ENCODE results near the gene HTRA3.
A peak's percentile ranks its signal among the peaks of the same experiment; 100 is the strongest.

HTRA3 gene

DNA sequence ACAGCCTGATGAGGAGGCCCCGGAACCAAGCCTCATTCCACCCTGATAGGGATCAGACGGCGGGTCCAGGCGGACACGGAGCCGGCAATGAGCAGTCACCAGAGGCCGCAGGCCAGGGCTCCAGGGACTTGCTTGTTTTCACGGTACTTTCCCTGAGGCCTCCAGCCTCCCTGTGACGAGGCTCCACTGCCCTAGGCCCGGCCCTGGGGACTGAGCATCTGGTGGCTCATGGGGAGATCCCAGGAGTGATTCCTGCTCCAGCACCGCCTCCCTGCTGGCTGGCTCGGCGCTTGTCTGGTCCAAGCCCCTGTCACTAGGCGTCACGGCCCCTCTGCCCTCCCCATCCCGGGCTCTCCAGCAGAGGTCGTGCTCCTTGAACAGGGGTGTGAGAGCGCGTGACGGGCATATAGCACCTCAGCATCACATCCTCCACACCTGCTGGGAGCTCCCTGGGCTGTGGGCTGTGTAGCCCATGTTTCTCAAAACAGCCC, 14.1 kb downstream of the HTRA3 start:
- H3K27ac Mint-ChIP-seq = peak overlapping the region in 2 of 3 experiments; percentile 61 to 94
- H3K4me3 Mint-ChIP-seq = no peak overlapping the region
- peaks cover 34% of the 10 kb centered on the region for H3K4me1 Mint-ChIP-seq
- peaks cover 9% of the 10 kb centered on the region for H3K27me3 Mint-ChIP-seq (ENCODE audit: low read depth)
- H3K9me3 Mint-ChIP-seq = no peaks in the 10 kb centered on the region
- H3K36me3 Mint-ChIP-seq (ENCODE audit: low read depth) = no peaks in the 10 kb centered on the region
- TF ChIP-seq, protein P1, sequence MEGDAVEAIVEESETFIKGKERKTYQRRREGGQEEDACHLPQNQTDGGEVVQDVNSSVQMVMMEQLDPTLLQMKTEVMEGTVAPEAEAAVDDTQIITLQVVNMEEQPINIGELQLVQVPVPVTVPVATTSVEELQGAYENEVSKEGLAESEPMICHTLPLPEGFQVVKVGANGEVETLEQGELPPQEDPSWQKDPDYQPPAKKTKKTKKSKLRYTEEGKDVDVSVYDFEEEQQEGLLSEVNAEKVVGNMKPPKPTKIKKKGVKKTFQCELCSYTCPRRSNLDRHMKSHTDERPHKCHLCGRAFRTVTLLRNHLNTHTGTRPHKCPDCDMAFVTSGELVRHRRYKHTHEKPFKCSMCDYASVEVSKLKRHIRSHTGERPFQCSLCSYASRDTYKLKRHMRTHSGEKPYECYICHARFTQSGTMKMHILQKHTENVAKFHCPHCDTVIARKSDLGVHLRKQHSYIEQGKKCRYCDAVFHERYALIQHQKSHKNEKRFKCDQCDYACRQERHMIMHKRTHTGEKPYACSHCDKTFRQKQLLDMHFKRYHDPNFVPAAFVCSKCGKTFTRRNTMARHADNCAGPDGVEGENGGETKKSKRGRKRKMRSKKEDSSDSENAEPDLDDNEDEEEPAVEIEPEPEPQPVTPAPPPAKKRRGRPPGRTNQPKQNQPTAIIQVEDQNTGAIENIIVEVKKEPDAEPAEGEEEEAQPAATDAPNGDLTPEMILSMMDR (IDR thresholded peaks at IDR 0.05; ENCODE audit: unreplicated experiment in 3 of 3) = no peak

DNA sequence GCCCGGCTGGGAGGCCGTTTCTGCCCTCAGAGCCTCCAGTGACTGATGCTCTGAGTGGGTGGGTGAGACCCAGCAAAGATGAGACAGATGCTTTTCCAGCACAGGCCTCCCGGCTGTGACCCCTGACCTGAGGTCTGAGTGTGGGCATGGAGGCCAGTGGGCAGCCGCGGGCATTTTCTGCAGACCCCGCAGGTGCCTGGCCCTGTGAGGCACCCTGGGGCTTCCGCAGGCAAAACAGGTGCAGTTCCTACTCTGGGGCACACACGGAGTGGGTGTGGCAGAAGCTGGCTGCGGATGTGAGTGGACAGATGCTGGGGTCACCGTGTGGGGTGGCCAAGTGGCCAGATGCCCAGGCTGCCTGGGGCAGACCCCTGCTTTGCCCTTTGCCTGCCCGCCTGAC, 14.8 kb downstream of the HTRA3 start:
- peak overlapping the region in 1 of 3 experiments; percentile 59 for H3K27ac Mint-ChIP-seq
- TF ChIP-seq, protein P1 (IDR thresholded peaks at IDR 0.05; ENCODE audit: unreplicated experiment in 3 of 3) = no peak
- no peaks in the 10 kb centered on the region for H3K9me3 Mint-ChIP-seq
- peaks cover 9% of the 10 kb centered on the region for H3K27me3 Mint-ChIP-seq (ENCODE audit: low read depth)
- peaks cover 27% of the 10 kb centered on the region for H3K4me1 Mint-ChIP-seq
- no peak overlapping the region for H3K4me3 Mint-ChIP-seq
- no peaks in the 10 kb centered on the region for H3K36me3 Mint-ChIP-seq (ENCODE audit: low read depth)

DNA sequence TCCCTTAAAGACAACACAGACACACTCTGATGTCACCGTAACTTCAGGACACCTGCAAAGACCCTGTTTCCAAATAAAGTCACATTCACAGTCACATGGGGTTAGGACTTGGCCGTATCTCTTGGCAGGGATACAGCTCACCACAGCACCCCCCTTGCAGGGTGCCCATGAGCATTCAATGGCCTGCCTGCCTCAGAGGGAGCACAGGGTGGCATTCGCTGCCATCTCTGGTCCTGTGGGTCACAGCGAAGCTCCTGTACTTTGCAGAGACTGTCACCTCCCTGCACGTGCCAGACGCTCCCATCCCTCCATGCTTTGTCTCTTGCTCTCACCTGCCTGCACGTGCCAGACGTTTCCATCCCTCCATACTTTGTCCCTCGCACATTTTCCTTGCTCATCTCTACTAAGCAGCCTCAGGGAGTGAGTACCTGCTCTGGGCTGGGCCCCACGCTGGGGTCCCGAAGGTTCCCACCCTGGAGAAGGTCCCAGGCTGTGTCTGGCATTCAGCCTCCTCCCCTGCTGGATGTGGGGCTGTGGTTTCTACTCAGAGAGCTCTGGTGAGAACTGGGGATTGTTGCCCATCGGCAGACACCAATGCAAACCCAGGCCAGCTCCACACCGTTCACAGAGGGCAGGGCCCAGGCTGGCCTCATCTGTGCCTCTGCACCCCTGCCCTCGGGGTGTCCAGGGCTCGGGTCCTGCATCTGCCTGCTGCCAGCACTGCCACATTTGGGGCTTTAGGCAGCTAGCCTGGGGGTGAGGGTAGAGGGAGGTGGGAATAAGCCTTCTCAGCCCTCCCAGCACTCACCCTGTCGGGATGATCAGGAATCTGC, 15.8 kb downstream of the HTRA3 start:
- Mint-ChIP-seq H3K27me3 (ENCODE audit: low read depth) (peaks cover 5% of the 10 kb centered on the region), H3K27ac (peak overlapping the region in 2 of 3 experiments; percentile 39 to 59), H3K4me3 (no peak overlapping the region), H3K36me3 (ENCODE audit: low read depth) (no peaks in the 10 kb centered on the region), H3K9me3 (no peaks in the 10 kb centered on the region), H3K4me1 (peaks cover 22% of the 10 kb centered on the region)
- TF ChIP-seq, protein P1 (IDR thresholded peaks at IDR 0.05; ENCODE audit: unreplicated experiment in 3 of 3) = no peak

DNA sequence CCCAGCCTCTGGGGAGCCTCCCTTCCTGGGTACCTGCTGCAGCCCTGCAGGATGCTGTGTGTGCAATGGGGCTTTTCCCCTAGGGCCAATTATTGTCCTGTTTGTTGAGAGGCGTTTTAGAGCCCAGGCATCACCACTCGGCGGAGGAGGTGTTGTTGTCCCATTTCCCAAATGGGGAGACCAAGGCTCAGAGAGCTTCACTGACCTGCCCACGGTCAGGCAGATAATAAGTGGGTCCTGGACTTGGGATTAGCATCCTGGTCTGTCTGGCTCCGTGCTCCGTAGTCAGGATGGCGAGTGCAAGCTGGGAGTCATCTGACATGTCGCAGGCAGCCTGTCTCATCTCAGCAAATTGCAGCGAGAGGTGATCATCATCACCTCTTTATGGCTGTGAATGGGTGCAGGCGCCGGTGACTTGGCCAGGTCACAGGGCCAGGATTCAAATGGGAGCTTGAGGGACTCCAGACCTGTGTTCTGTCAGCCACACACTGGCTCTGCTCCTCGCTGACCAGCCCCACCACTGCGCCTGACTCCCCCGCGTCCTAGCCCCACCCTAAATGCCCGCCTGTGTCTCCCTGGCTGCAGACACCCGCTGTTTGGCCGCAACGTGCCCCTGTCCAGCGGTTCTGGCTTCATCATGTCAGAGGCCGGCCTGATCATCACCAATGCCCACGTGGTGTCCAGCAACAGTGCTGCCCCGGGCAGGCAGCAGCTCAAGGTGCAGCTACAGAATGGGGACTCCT, 16.6 kb downstream of the HTRA3 start:
- no peak overlapping the region for H3K4me3 Mint-ChIP-seq
- H3K9me3 Mint-ChIP-seq = no peaks in the 10 kb centered on the region
- no peak overlapping the region for H3K27ac Mint-ChIP-seq
- H3K4me1 Mint-ChIP-seq = peaks cover 22% of the 10 kb centered on the region
- no peaks in the 10 kb centered on the region for H3K36me3 Mint-ChIP-seq (ENCODE audit: low read depth)
- TF ChIP-seq, protein P1 (IDR thresholded peaks at IDR 0.05; ENCODE audit: unreplicated experiment in 3 of 3) = no peak
- peaks cover 5% of the 10 kb centered on the region for H3K27me3 Mint-ChIP-seq (ENCODE audit: low read depth)

DNA sequence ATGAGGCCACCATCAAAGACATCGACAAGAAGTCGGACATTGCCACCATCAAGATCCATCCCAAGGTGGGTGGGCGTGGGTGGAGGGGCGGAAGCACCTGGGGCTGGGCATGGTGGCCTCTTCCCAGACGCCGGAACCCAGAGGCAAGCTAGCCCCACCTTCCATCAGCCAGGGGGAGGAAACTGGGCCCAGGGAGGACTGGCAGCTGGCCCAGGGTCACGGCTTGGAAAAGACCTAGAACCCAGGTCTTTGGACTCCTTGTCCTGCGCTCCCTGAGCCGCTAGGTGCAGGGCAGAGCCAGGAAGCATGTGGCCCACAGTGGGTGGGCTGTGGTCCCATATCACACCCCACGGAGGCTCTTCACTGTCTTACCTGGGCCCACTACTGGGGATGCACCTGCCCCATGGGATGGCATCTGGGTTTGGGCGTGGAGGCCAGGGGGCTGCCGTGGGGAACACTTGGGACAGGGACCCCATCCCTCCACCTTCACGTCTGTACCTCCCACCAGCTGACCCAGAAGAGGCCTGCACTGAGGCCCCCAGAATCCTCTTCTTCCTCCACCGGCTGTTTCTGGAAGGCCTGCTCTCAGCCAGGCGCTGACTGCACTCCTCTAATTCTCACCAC, 17.3 kb downstream of the HTRA3 start:
- H3K4me1 Mint-ChIP-seq = peaks cover 22% of the 10 kb centered on the region
- no peak overlapping the region for H3K4me3 Mint-ChIP-seq
- H3K36me3 Mint-ChIP-seq (ENCODE audit: low read depth) = no peaks in the 10 kb centered on the region
- H3K9me3 Mint-ChIP-seq = no peaks in the 10 kb centered on the region
- no peak overlapping the region for H3K27ac Mint-ChIP-seq
- TF ChIP-seq, protein P1 (IDR thresholded peaks at IDR 0.05; ENCODE audit: unreplicated experiment in 3 of 3) = no peak
- peaks cover 5% of the 10 kb centered on the region for H3K27me3 Mint-ChIP-seq (ENCODE audit: low read depth)

All from nephron (organoid).